GM21367 (cell line): ENCODE measurements around the gene MSI1.

ENCODE experiments used
- ATAC-seq: cut with Tn5 transposase; IDR thresholded peaks from one replicate; pipeline ENCODE4 v1.9.1; 2021; ENCODE audit not compliant: unreplicated experiment

MSI1 gene

DNA sequence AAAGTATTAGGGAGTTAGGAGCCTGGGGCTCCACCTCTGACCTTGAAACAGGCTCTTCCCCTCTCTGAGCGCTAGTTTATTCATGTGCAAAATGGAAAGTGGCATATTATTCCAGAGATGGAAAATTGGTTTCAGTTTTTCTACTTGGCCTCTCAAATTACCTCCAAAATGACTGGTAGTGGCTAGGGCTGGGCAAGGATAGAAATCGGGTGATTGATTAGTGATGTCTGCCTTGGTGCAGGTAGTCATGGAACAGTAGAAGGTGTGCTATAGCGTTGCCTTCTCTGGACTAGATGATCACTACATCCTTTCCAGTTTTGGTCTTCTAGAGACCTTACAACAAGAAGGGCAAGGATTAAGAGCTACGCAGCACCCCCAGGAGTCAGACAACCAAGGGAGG lies 8.6 kb upstream of the MSI1 start:
- no peak for ATAC-seq

GRCh38 chr12:120376934-120377572 lies 8.1 kb upstream of the MSI1 start:
- ATAC-seq, result no peak

DNA sequence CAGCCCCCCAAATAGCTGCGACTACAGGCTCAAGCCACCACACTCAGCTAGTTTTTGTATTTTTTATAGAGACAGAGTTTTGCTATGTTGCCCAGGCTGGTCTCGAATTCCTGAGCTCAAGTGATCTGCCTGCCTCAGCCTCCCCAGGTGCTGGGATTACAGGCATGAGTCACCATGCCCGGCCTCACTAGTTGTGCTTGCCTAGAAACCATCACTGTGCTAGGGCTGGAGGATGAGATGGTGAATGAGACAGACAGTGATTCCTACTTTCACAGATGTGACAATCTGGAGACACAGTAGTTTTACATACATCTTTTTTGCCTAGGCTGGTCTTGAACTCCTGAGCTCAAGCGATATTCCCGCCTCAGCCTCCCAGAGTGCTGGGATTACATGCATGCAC lies 7.5 kb upstream of the MSI1 start:
- ATAC-seq, result no peak

GRCh38 chr12:120376009-120376408 lies 7.0 kb upstream of the MSI1 start:
- ATAC-seq, result no peak

GRCh38 chr12:120373683-120374082 lies 4.7 kb upstream of the MSI1 start:
- ATAC-seq, result no peak

DNA sequence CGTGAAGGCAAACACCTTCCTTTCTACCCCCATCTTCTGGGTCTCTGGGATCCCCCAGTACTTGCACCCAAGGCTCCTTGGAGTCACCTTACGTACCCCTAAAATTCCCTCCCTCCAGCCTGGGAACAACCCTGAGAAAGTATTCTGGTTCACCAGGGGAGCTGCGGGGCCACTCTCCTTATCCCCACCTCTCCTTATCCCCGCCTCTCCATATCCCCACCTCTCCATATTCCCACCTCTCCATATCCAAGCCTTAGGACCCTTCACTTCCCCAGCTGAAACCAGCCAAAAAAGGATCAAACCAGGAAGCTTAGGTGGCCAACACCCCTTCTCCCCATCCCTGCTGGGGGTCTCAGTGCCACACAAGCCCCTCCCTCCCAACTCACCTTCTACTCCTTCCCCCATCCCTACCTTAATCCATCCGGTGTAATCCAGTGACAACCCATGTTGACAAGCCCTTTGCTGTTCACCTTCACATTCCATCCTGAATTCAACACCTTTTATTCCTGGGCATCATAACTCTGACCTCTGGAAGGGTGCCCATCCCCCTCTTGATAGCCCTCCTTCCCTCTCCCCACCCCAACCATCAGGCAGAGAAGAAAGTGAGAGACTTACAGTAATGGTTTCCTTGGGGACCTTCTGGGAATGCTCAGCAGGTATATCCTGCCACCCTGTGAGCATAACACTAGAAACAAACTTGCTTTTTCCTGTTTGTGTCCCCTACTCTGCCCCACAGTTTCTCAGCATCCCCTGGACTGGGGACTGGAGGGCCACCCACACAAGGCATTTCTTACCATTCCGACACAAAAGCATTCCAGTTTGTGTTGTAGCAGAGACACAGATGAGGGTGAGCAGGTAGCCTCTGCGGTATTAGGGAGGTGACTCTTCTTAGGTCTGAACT lies 1.6 kb upstream of the MSI1 start:
- ATAC-seq, result no peak

GRCh38 chr12:120369603-120370342 lies 809 bp upstream of the MSI1 start:
- no peak for ATAC-seq

DNA sequence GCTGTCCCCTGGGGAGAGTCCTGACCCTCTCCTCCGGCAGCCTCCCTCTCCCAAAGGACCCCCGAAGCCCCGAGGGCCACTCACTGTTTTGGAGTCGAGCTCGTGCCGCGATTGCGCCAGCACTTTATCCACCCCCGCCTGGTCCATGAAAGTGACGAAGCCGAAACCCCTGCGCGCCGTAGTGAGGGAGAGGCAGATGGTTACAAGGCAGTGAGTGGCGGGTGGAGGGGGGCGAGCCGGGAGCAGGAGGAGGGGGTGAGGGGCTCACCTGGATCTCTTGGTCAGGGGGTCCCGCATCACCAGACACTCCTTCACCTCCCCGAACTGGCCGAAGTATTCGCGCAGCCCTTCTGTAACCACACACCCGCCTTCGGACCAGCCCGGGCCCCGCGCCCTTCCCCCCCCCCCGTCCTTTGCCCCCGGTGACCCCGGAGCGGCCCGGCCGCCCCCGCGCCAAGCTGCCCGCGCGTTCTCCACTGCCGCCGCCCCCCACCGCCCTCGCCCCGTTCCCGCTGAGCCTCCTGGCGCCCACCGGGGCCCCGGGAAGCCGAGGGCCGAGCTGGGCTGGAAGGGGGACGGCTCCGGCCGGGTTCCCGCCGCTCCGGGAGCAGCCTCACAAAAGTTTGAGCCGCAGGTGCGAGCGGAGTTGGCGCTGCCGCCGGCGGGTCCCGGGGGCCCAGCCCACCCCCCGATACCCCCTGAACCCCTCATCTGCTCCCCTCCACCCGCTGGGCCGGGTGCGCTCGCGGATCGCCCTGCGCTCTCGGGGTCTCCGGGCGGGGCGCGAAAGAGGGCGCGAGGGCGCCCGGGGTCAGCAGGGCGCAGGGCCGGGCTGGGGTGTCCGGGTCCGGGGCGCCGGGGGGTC lies 808 bp downstream of the MSI1 start:
- no peak for ATAC-seq

- no peak for ATAC-seq
Measured at GRCh38 chr12:120367233-120367923, 1.6 kb downstream of the MSI1 start.

GRCh38 chr12:120366845-120367232 lies 2.1 kb downstream of the MSI1 start:
- ATAC-seq, result no peak

- no peak for ATAC-seq
Measured at GRCh38 chr12:120366341-120366705, 2.6 kb downstream of the MSI1 start.

DNA sequence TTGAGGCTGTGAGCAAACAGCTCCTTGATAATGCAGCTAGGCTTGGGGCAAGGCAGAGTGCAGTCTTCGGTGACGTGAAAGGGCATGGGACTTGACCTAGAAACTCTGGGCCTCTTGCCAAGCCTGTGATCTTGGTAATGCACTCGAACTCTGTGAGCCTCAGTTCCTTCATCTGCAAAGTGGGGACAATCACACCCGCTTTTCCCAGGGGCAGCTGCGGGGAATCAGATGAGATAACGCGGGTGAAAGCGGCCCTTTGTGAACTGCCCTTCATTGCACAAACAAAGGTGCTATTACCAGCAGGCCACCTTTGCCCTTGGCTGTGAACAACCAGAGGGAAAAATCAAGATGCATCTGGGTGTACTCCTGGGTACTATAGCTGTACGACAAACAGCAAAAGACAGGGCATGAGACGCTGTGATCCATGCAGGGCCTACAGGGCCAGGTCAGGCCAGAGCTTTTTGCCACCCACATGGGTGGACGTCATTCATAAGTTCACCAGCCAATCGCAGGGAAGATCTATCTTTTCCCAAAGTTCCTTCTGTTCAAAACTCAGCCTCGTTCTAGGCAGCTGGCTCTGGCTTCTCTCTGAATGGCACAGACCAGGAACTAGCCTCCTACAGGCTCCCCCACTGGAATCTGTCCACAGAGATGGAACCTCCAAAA lies 3.2 kb downstream of the MSI1 start:
- ATAC-seq, result no peak

- ATAC-seq, result no peak
Measured at GRCh38 chr12:120364487-120364886, 4.5 kb downstream of the MSI1 start.

- no peak for ATAC-seq
Measured at GRCh38 chr12:120363274-120363855, 5.6 kb downstream of the MSI1 start.

DNA sequence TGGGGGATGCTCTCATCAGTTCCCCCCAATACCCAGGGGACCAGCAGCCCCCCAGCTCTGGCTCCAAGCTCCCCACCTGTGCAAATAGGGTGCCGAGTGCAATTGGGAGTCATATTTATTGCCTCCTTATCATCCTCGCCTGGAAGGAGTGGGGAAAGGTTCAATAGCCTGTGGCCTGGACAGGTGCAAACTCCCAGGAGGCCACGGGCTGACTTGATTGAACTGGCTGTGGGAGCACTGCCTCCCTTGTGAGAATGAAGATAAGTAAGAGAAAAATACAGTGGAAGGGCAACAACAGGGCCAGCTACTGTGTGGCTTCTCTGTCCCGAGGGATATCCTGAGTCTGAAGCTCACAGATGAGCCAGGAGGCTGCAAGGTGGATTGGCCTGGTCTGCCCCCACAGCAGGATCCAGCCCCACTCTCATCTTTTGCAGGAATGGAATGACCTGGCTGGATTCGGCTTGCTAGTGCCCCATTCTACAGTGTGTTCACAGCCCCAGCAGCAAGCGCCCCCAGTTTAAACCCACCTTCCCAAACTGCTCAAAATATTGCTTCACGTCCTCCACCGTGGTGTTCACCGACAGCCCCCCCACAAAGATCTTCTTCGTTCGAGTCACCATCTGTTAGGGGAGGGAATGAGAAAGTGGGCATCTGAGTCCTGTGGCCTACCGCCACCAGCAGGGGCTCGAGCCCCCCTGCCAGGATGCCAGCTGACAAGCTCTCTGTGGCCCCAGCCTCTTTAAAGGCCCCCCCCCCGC lies 6.3 kb downstream of the MSI1 start:
- no peak for ATAC-seq

DNA sequence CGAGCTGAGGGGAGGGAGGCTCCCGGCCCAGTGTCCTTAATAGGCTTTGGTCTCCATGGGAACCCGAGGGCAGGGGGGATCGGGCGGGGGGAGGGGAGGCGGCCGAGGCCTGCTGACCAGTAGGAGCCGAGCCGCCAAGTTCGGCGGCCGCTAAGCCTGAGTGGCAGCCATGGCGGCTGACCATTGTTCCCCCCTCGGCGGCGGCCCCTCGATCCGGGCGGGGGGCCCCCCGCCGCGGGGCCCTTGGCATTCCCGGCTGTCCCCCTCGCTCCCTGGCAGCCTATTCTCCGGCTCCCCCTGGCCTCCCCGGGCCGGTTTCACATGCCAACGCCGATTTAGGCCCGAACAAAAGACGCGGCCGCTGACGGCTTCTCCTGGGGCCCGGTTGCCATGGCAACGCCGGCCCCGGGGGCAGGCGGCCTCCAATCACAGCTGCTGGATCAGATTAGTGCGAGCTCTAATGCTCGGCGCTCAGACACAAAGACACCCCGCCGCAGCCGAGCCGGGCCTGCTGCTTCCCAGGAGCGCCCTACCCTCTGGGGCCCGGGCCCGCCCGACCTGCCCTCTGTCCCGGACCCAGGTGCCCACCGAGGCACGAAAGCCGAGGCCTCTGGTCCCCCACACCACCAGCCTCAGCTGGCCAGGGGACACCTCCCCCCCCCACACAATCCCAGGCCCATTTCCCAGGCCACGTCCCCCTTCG lies 7.3 kb downstream of the MSI1 start:
- no peak for ATAC-seq

DNA sequence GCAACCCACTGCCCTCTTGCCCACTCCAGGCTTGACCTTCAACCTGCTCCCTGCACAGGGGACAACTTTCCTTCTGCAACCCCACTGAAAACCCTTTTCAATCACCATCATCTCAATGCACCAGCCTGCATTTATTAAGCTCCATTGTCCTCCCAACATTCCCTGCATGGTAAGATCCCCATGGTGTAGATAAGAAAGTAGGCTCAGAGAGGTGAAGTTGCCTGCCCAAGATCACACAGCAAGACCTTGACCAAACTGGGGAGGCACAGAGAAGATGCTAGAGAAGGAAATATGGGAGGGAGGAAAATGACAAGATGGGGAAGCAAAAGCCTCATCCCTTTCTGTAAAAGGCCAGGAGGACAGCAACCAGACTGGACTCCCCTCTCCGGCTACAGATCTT lies 9.8 kb downstream of the MSI1 start:
- no peak for ATAC-seq

DNA sequence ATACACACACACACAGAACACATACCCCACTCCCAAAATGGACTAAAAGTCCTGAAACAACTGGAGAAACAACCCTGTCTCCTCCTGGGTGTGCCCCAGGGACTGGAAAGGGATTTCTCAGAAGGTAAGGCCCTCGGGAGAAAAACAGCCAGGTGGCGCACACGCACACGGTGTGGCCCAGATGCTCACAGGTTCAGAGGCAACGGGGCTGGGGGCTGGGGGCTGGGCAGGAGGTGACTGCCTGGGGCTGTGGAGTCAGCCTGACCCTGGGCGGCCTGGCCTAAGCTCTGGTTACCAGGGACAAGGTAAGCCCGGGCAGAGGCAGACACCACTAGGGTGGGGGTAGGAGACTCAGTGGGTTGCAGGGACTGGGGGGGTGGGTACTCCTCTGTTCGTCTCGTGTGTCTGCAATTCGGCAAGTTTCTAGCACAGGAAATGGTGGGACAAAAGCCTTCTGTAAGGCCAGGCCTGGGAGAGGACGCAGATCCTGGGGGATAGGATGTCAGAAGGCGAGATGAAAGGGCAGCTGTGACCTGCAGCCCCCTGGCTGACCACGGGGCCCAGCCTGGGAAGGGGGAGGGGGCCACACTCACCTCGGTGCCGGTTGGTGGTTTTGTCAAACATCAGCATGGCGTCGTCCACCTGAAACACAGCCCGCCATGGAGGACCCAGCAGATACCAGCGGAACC lies 10.4 kb downstream of the MSI1 start:
- no peak for ATAC-seq
